Gastroesophageal sphincter (tissue), 3 donors: ENCODE results near the gene MEOX2.

Experiments used
- EP300 ChIP-seq: sonication (generic); formaldehyde crosslinking; IDR thresholded peaks from one replicate; pipeline ENCODE4 v1.6.1; 2017; ENCODE audit warnings: antibody characterized with exemption, mild to moderate bottlenecking
- POLR2AphosphoS5 ChIP-seq: sonication (generic); formaldehyde crosslinking; IDR thresholded peaks from one replicate; pipeline ENCODE4 v1.6.1; 2017; ENCODE audit warnings: antibody characterized with exemption
- TF ChIP-seq, protein P1 (sequence below), 4 experiments: fragments of 200-600 bp in 2 of 4; fragments of 450-650 bp in 2 of 4; sonication (generic) in 1 of 4; IDR thresholded peaks; one replicate each; pipeline ENCODE4 v1.5.1; 2017 to 2019; ENCODE audit warnings: antibody characterized with exemption in 4 of 4, mild to moderate bottlenecking in 2 of 4, moderate library complexity in 2 of 4

DNA sequence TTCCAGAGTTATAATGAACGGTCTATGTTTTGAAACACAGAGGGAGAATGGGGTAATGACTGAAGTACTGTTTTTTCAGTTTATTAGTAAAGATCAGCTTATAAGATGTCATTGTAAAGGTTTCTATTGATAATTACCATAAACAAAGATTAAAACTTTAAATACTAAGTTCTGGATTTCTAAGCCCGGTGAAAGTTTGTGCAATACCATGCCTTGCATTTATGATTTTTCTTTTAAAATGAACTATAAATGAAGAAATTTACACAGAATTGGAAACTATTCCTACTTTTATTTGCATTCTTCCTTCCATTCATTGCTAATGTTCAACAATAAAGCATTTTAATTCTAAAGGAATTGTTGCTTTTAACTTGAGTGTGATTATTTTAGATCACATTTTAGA, 4.9 kb downstream of the MEOX2 start:
- TF ChIP-seq EP300 (no peak), POLR2AphosphoS5 (no peak)
- TF ChIP-seq, protein P1, sequence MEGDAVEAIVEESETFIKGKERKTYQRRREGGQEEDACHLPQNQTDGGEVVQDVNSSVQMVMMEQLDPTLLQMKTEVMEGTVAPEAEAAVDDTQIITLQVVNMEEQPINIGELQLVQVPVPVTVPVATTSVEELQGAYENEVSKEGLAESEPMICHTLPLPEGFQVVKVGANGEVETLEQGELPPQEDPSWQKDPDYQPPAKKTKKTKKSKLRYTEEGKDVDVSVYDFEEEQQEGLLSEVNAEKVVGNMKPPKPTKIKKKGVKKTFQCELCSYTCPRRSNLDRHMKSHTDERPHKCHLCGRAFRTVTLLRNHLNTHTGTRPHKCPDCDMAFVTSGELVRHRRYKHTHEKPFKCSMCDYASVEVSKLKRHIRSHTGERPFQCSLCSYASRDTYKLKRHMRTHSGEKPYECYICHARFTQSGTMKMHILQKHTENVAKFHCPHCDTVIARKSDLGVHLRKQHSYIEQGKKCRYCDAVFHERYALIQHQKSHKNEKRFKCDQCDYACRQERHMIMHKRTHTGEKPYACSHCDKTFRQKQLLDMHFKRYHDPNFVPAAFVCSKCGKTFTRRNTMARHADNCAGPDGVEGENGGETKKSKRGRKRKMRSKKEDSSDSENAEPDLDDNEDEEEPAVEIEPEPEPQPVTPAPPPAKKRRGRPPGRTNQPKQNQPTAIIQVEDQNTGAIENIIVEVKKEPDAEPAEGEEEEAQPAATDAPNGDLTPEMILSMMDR (IDR thresholded peaks at IDR 0.05) = no peak
